Gastrocnemius medialis (tissue), 4 donors: ENCODE measurements around the gene DIPK1B. TPM values are rescaled to one million over a fixed set of nuclear protein-coding genes. Genes with fewer than 3 reads are reported as not detected.
"Not testable (repeated sequence)": the region's sequence is repeated elsewhere in the genome, so short reads cannot be mapped to it uniquely, and the experiment has no call there.

Experiments
- ATAC-seq, 2 donors: fragments of 150-250 bp; one replicate each; pipeline ENCODE4 v1.9.1; 2016
- DNase-seq, 2 donors: peaks; one replicate each; pipeline ENCODE4 v3.0.0-alpha.2; 2019
- H3K27ac ChIP-seq, 4 donors: fragments of 200-600 bp; sonication (generic); 1 replicate in 1 of 4; 2 replicates in 3 of 4; pipeline ENCODE4 v1.5.1; 2016 to 2018; ENCODE audit warnings: mild to moderate bottlenecking in 2 of 4, moderate library complexity in 1 of 4
- H3K27me3 ChIP-seq, 3 donors: fragments of 200-600 bp; sonication (generic) in 2 of 3; 1 replicate in 1 of 3; 2 replicates in 2 of 3; pipeline versions ENCODE4 v1.5.1 to v1.6.0; 2016 to 2019; ENCODE audit warnings: mild to moderate bottlenecking in 1 of 3, moderate library complexity in 1 of 3
- H3K36me3 ChIP-seq, 2 donors: fragments of 200-600 bp; sonication (generic) in 1 of 2; one replicate each; pipeline ENCODE4 v1.5.1; 2017 to 2018
- H3K4me1 ChIP-seq, 2 donors: fragments of 200-600 bp; sonication (generic) in 1 of 2; one replicate each; pipeline ENCODE4 v1.5.1; 2016 to 2017; ENCODE audit warnings: mild to moderate bottlenecking in 2 of 2
- H3K4me3 ChIP-seq, 4 donors: fragments of 200-600 bp; sonication (generic) in 3 of 4; 1 replicate in 1 of 4; 2 replicates in 3 of 4; pipeline ENCODE4 v1.5.1; 2016 to 2019; ENCODE audit warnings: mild to moderate bottlenecking in 2 of 4
- H3K9me3 ChIP-seq, 3 donors: fragments of 200-600 bp; sonication (generic) in 2 of 3; 1 replicate in 1 of 3; 2 replicates in 2 of 3; pipeline ENCODE4 v1.5.1; 2016 to 2019
- POLR2A ChIP-seq, 2 donors: fragments of 450-650 bp; IDR thresholded peaks; one replicate each; pipeline ENCODE4 v1.6.1; 2017; ENCODE audit warnings: antibody characterized with exemption in 2 of 2, mild to moderate bottlenecking in 2 of 2, moderate library complexity in 2 of 2
- in situ Hi-C, 4 donors: fragments of 200-750 bp; cut with MboI; loops; one replicate each; pipeline versions ENCODE4 v1.15.0 to v1.8.0; 2017; ENCODE audit warnings: low sequenced_read_pairs in 4 of 4
- intact Hi-C: fragments of 100-400 bp; cut with DNase I; formaldehyde crosslinking; loops from one replicate; pipeline ENCODE4 v1.15.1; 2023; ENCODE audit warnings: low total_unique reads
- microRNA counts, 2 donors: library from miRNA; unstranded; fragments of <30 nt; microRNA quantifications; one replicate each; lab custom pipeline; 2016
- microRNA-seq, 2 donors: library from miRNA; unstranded; fragments of <30 nt; microRNA quantifications; one replicate each; pipeline ENCODE4, GENCODE V29; 2016; ENCODE audit warnings: borderline replicate concordance in 2 of 2
- total RNA-seq, 4 donors: library from RNA; depleted of rRNA; stranded (reverse); fragments of >200 nt; gene quantifications; one replicate each; pipeline versions ENCODE4 v1.1.0 to v1.2.3, GENCODE V29; 2016
- TF ChIP-seq, protein P1 (sequence below), 5 experiments: fragments of 450-650 bp in 3 of 5; fragments of 200-600 bp in 2 of 5; sonication (generic) in 2 of 5; IDR thresholded peaks in 4 of 5; conservative IDR thresholded peaks in 1 of 5; 1 replicate in 4 of 5; 2 replicates in 1 of 5; pipeline ENCODE4 v1.5.1; 2016 to 2019; ENCODE audit warnings: antibody characterized with exemption in 5 of 5, mild to moderate bottlenecking in 3 of 5, moderate library complexity in 3 of 5

The DIPK1B gene
- total RNA-seq, 4 donors from 2014 or later: 1.8 to 4.6 (median 3.8) TPM

DNA sequence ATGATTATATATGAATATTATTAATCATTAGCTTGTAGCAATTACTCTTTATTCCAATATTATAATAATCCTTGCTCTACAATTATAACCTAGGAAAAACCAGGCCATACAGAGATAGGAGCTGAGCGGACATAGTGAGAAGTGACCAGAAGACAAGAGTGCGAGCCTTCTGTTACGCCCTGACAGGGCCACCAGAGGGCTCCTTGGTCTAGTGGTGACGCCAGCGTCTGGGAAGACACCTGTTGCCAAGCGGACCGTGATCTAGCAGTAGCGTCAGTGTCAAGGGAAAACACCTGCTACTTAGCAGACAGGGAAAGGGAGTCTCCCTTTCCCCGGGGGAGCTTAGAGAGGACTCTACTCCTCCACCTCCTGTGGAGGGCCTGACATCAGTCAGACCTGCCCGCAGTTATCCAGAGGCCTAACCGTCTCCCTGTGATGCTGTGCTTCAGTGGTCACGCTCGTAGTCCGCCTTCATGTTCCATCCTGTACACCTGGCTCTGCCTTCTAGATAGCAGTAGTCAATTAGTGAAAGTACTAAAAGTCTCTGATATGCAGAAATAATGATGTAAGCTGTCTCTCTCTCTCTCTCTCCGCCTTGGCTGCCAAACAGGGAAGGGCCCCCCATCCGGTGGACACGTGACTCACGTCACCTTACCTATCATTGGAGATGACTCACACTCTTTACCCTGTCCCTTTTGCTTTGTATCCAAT lies 54.2 kb downstream of the DIPK1B start:
- H3K4me3 ChIP-seq, H3K9me3 ChIP-seq, H3K4me1 ChIP-seq, H3K36me3 ChIP-seq, in situ Hi-C loops, H3K27me3 ChIP-seq, intact Hi-C loops: not testable (repeated sequence)
- ATAC-seq: peak in 1 of 2 donors; percentile 37
- DNase-seq: peak; percentile 60 to 79
- TF ChIP-seq, protein P1, sequence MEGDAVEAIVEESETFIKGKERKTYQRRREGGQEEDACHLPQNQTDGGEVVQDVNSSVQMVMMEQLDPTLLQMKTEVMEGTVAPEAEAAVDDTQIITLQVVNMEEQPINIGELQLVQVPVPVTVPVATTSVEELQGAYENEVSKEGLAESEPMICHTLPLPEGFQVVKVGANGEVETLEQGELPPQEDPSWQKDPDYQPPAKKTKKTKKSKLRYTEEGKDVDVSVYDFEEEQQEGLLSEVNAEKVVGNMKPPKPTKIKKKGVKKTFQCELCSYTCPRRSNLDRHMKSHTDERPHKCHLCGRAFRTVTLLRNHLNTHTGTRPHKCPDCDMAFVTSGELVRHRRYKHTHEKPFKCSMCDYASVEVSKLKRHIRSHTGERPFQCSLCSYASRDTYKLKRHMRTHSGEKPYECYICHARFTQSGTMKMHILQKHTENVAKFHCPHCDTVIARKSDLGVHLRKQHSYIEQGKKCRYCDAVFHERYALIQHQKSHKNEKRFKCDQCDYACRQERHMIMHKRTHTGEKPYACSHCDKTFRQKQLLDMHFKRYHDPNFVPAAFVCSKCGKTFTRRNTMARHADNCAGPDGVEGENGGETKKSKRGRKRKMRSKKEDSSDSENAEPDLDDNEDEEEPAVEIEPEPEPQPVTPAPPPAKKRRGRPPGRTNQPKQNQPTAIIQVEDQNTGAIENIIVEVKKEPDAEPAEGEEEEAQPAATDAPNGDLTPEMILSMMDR (IDR thresholded peaks at IDR 0.05 in 4 of 5, conservative IDR thresholded peaks at IDR 0.05 in 1 of 5): peak in 2 of 5 experiments; percentile 49 to 52
- H3K27ac ChIP-seq: peak overlapping the region in 1 of 4 donors; percentile 40

DNA sequence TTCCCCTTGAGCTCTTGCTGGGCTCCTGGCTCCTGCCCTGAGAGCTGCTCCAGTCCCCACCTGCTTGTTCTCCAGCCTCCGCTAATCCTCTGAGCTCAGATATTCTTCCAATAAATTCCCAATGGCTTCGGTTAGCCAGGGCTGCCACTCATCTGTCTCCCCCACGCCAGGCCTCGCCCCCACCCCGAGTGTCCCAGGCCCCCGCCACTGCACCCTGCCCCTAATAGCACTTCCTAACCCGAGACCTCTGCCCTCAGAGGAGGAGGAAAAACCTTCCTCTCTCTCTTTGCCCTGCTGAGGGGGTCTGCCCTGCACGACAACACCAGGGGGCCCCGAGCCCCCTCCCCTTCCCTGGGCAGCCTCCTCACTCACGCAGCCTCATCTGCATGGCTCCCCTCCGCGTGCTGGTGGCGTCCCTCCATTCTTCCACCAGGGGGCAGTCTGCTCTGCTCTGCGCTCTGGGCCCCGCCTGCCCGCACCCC lies 57.4 kb downstream of the DIPK1B start:
- ATAC-seq (no peak), DNase-seq (no peak)
- in situ Hi-C loops: no loop called here

DNA sequence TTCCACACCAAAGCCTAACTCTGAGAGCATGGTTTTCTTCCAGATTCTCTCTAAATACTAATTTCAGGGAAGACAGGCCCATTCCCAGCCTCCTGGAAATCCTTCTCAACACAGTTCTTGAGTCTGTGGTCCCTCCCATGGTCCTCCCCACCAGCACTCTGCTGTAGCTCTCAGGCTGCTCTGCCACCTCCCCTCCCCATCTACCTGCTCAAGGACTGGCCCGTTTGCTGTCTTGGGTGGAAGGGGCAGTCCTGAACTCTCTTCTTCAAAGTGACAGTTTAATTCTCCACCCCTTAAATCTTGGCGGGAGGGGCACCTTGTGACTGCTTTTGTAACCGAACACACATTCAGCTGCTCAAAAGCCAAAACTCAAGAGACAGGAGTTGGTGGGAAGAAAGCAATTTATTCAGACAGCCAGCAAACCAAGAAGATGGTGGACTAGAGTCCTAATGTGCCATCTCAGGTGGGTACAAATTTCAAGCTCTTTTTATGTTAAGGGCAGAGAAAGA lies 59.6 kb downstream of the DIPK1B start:
- no peaks in the 10 kb centered on the region for H3K36me3 ChIP-seq
- in situ Hi-C loops: no loop called here
- H3K4me1 ChIP-seq: no peaks in the 10 kb centered on the region
- no peak overlapping the region for H3K27ac ChIP-seq
- ATAC-seq (no peak), DNase-seq (no peak)
- peaks cover 0 to 5% (median 2%) of the 10 kb centered on the region in 3 donors for H3K9me3 ChIP-seq
- intact Hi-C loops: no loop called here
- TF ChIP-seq, protein P1 (IDR thresholded peaks at IDR 0.05 in 4 of 5, conservative IDR thresholded peaks at IDR 0.05 in 1 of 5): no peak
- TF ChIP-seq POLR2A (IDR thresholded peaks at IDR 0.05): no peak
- H3K4me3 ChIP-seq: no peak overlapping the region
- peaks cover 0 to 6% (median 3%) of the 10 kb centered on the region in 3 donors for H3K27me3 ChIP-seq

More for the DNA sequence above, 57.4 kb downstream of the DIPK1B start:
- Histone ChIP-seq H3K4me3 (no peak overlapping the region), H3K9me3 (peaks cover 0 to 5% (median 2%) of the 10 kb centered on the region in 3 donors), H3K27me3 (peaks cover 0 to 6% (median 3%) of the 10 kb centered on the region in 3 donors), H3K4me1 (peaks cover 0 to 4% of the 10 kb centered on the region in 2 donors), H3K27ac (no peak overlapping the region), H3K36me3 (no peaks in the 10 kb centered on the region)
- intact Hi-C loops: no loop called here
- TF ChIP-seq, protein P1 (IDR thresholded peaks at IDR 0.05 in 4 of 5, conservative IDR thresholded peaks at IDR 0.05 in 1 of 5): peak in 3 of 5 experiments; percentile 30 to 49 (median 36)
- no peak for TF ChIP-seq POLR2A (IDR thresholded peaks at IDR 0.05)

DNA sequence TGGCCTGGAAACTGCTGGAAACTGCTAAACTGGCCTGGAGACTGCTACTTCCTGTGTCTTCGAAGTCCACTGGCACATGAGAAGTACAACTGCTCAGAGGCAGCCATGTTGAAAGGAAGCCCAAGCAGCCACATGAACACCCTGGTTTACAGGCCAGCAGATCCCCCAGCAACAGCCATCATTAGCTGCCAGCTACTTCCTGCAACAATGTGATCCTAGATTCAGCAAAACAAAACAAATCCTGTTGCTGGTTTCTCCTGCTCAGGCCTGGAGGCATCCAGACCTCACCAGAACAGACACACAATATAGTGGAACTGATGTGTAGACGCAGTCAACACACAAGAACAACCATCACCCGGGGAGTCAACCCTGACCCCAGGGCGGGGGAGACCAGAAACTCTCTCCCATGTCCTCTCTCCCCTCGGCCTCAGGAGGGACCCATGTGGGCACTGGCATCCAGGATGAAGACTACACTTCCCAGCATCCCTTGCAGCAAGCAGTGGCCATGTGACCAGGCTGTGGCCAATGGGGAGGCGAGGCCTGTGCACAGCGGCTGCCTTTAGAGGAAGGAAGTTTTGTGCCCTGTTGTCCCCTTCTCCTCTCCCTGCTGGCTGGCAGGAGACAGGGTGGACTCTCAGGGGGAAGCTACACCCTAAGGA lies 61.1 kb downstream of the DIPK1B start:
- ATAC-seq (peak in 1 of 2 donors; percentile 74), DNase-seq (no peak)
- H3K9me3 ChIP-seq: peaks cover 0 to 5% (median 2%) of the 10 kb centered on the region in 3 donors
- H3K4me3 ChIP-seq: no peak overlapping the region
- no peak overlapping the region for H3K27ac ChIP-seq
- TF ChIP-seq, protein P1 (IDR thresholded peaks at IDR 0.05 in 4 of 5, conservative IDR thresholded peaks at IDR 0.05 in 1 of 5): no peak
- TF ChIP-seq POLR2A (IDR thresholded peaks at IDR 0.05): no peak
- no peaks in the 10 kb centered on the region for H3K36me3 ChIP-seq
- peaks cover 0 to 3% (median 0%) of the 10 kb centered on the region in 3 donors for H3K27me3 ChIP-seq
- intact Hi-C loops: no loop called here
- in situ Hi-C loops: no loop called here
- no peaks in the 10 kb centered on the region for H3K4me1 ChIP-seq

MicroRNA genes within 50 kb of the gene (microRNA counts, 767-probe panel; counts per million panel counts)
- microRNA hsa-miR-126-3p (lab: Ali Mortazavi, UCI): 13,591 to 14,583 counts per million in 2 donors

Small RNA genes lying within 50 kb of the gene (microRNA-seq; reads per million reads assigned to microRNA genes)
- gene MIR126: 90,346 to 100,191 reads per million in 2 donors
- gene MIR6722: 0 reads per million in 2 donors

Other genes starting within 250 kb of the DIPK1B start
- gene SEC16A, start 229.5 kb upstream of the DIPK1B start, total RNA-seq: 10 to 100 TPM; 23.9 to 50.4 (median 46.6) TPM
- gene NOTCH1, start 166.5 kb upstream of the DIPK1B start, total RNA-seq: 10 to 100 TPM in 1 of 4 donors, 1 to 10 TPM in 3; 6.3 to 15.4 (median 8.2) TPM
- 10 to 100 TPM; 37.4 to 74.7 (median 49.0) TPM for gene EGFL7, start 49.7 kb upstream of the DIPK1B start, total RNA-seq
- 10 to 100 TPM; 19.0 to 77.4 (median 36.0) TPM for gene AGPAT2, start 25.1 kb upstream of the DIPK1B start, total RNA-seq
- 1 to 10 TPM in 3 of 4 donors, under 1 TPM in 1; 0.61 to 4.7 (median 1.6) TPM for gene LCN10, start 30.4 kb downstream of the DIPK1B start, total RNA-seq
- 10 to 100 TPM in 1 of 4 donors, 1 to 10 TPM in 3; 2.1 to 11.7 (median 3.7) TPM for gene LCN6, start 36.0 kb downstream of the DIPK1B start, total RNA-seq
- not detected for gene LCN8, start 45.7 kb downstream of the DIPK1B start, total RNA-seq
- not detected for gene LCN15, start 51.9 kb downstream of the DIPK1B start, total RNA-seq
- gene TMEM141, start 78.8 kb downstream of the DIPK1B start, total RNA-seq: 10 to 100 TPM; 46.9 to 70.2 (median 51.1) TPM
- gene CCDC183, start 83.8 kb downstream of the DIPK1B start, total RNA-seq: under 1 TPM in 1 of 4 donors, not detected in 3; 0.31 TPM
- 100 to 1,000 TPM in 2 of 4 donors, 10 to 100 TPM in 2; 84.9 to 121 (median 105) TPM for gene RABL6, start 95.4 kb downstream of the DIPK1B start, total RNA-seq
- 1 to 10 TPM; 1.3 to 2.1 (median 1.6) TPM for gene AJM1, start 129.9 kb downstream of the DIPK1B start, total RNA-seq
- 100 to 1,000 TPM in 3 of 4 donors, 10 to 100 TPM in 1; 98.8 to 204 (median 152) TPM for gene PHPT1, start 136.8 kb downstream of the DIPK1B start, total RNA-seq
- gene MAMDC4, start 139.8 kb downstream of the DIPK1B start, total RNA-seq: 1 to 10 TPM in 3 of 4 donors, under 1 TPM in 1; 0.95 to 2.3 (median 1.7) TPM
- gene EDF1, start 153.7 kb downstream of the DIPK1B start, total RNA-seq: 100 to 1,000 TPM; 285 to 440 (median 334) TPM
- 1 to 10 TPM; 3.5 to 6.6 (median 4.8) TPM for gene TRAF2, start 173.9 kb downstream of the DIPK1B start, total RNA-seq
- 100 to 1,000 TPM; 329 to 469 (median 435) TPM for gene FBXW5, start 232.2 kb downstream of the DIPK1B start, total RNA-seq
- 1 to 10 TPM in 2 of 4 donors, not detected in 2; 1.7 to 5.2 TPM for gene C8G, start 232.7 kb downstream of the DIPK1B start, total RNA-seq
- gene LCN12, start 239.7 kb downstream of the DIPK1B start, total RNA-seq: not detected